ENCODE measurements around the gene ITGB2.

DNA sequence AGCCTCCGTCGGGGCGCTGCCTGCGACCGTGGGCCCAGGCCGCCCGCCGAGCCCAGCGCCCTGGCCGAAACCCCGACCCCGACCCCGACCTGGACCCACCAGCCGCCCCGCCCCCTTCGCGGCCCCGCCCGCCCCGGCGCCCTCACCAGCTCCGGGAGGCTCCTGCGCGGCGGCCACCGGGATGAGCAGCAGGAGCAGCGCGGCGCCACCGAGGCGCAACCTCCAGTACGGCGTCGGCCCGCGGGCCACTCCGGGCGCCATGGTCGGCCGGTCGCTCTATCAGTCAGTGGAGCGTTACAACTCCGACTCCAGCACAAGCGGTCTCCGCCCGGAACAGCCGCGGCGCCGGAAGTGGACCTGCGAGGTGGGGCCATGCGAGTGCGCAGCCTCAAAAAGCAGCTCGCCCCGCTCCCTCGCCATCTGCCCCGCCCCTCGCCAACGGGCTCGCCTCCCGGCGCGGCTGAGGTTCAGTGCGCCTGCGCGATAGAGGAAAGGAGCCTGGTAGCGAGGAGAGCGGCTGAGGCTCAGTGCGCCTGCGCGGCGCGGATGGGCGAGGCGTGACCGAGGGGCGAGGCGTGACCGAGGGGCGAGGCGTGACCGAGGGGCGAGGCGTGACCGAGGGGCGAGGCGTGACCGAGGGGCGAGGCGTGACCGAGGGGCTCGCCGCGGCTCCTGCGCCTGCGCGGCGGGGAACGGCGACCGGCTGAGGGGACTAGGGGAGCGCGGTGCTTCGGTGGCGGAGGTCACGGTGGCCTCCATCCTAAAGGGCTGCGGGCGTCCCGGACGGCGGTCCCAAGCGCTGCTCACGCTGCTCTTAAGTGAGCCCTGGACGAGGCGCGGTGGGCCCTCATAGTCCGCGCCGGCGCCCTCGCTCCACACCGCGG is 47.1 kb downstream of the ITGB2 start, which contains the start of gene PTTG1IP:
- TF ChIP-seq, protein P1, sequence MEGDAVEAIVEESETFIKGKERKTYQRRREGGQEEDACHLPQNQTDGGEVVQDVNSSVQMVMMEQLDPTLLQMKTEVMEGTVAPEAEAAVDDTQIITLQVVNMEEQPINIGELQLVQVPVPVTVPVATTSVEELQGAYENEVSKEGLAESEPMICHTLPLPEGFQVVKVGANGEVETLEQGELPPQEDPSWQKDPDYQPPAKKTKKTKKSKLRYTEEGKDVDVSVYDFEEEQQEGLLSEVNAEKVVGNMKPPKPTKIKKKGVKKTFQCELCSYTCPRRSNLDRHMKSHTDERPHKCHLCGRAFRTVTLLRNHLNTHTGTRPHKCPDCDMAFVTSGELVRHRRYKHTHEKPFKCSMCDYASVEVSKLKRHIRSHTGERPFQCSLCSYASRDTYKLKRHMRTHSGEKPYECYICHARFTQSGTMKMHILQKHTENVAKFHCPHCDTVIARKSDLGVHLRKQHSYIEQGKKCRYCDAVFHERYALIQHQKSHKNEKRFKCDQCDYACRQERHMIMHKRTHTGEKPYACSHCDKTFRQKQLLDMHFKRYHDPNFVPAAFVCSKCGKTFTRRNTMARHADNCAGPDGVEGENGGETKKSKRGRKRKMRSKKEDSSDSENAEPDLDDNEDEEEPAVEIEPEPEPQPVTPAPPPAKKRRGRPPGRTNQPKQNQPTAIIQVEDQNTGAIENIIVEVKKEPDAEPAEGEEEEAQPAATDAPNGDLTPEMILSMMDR (IDR thresholded peaks at IDR 0.05; ENCODE audit: low read depth, low read length) = no peak
- peak; percentile 72 for TF ChIP-seq POLR2A (IDR thresholded peaks at IDR 0.05; ENCODE audit: extremely low read depth, insufficient read length)

All from NB4 (cell line).